Sciatic nerve (tissue), 2 donors: Measurements from ENCODE around the gene EFL1. TPM values are rescaled to one million over a fixed set of nuclear protein-coding genes. Genes with fewer than 3 reads are reported as not detected.
"Not testable (repeated sequence)": the region's sequence is repeated elsewhere in the genome, so short reads cannot be mapped to it uniquely, and the experiment has no call there.

ENCODE experiments used
- ATAC-seq: fragments of 200-7000 bp; cut with Tn5 transposase; one replicate; pipeline ENCODE4 v1.9.1; 2020; ENCODE audit warnings: mild to moderate bottlenecking, moderate library complexity
- DNase-seq: peaks from one replicate; pipeline ENCODE4 v3.0.0-alpha.2; 2020; ENCODE audit warnings: low spot score
- intact Hi-C: fragments of 100-400 bp; cut with DNase I; formaldehyde crosslinking; loops from one replicate; pipeline ENCODE4 v1.14.2; 2022
- total RNA-seq: library from RNA; stranded (reverse); fragmentation: NEBNext Ultra II Directional; extraction: Animal tissue kit (Norgen Biotek cat#: 25700); gene quantifications from one replicate; pipeline ENCODE4 v1.2.1, GENCODE V29; 2021
- donor health status: DM: no; HTN: no; CAD: no.
- donor health status: DM: no; HTN: no; CAD: no.

Gene EFL1
- 16.0 TPM for total RNA-seq

GRCh38 chr15:82262422-82263026 lies at the start of gene EFL1, which contains the start of gene SAXO2:
EFL1 (minus strand) TSS chr15:82262734; CDS start chr15:82261778, 956 bp downstream.
SAXO2 (plus strand) TSS chr15:82262818; CDS start chr15:82262880, 62 bp downstream.
- intact Hi-C loops: no loop called here
- ATAC-seq: peak; percentile 99
- DNase-seq: peak; percentile 95

GRCh38 chr15:82311321-82311720 lies 48.8 kb upstream of the EFL1 start:
- ATAC-seq, intact Hi-C loops, DNase-seq: not testable (repeated sequence)

- intact Hi-C loops: no loop called here
- ATAC-seq: no peak
- DNase-seq: no peak
These were observed 47.3 kb upstream of the EFL1 start for GRCh38 chr15:82309802-82310201.

GRCh38 chr15:82307714-82308081 lies 45.2 kb upstream of the EFL1 start:
- ATAC-seq: no peak

GRCh38 chr15:82306791-82307713 lies 44.5 kb upstream of the EFL1 start:
- DNase-seq (no peak), ATAC-seq (no peak)
- intact Hi-C loops: no loop called here

More at GRCh38 chr15:82307714-82308081, 45.2 kb upstream of the EFL1 start:
- intact Hi-C loops: no loop called here
- DNase-seq: no peak

GRCh38 chr15:82305621-82306048 lies 43.1 kb upstream of the EFL1 start:
- intact Hi-C loops: no loop called here
- DNase-seq (no peak), ATAC-seq (no peak)

- DNase-seq (no peak), ATAC-seq (no peak)
- intact Hi-C loops: no loop called here
These were observed 42.2 kb upstream of the EFL1 start for GRCh38 chr15:82304778-82305090.

- DNase-seq: peak; percentile 9
These were observed 41.6 kb upstream of the EFL1 start for GRCh38 chr15:82303956-82304777.

GRCh38 chr15:82301296-82302016 lies 38.9 kb upstream of the EFL1 start:
- intact Hi-C loops: no loop called here
- DNase-seq: no peak
- ATAC-seq: no peak

More at GRCh38 chr15:82303956-82304777, 41.6 kb upstream of the EFL1 start:
- ATAC-seq: no peak
- intact Hi-C loops: no loop called here

- intact Hi-C loops: no loop called here
- DNase-seq: no peak
- ATAC-seq: no peak
These were observed 38.3 kb upstream of the EFL1 start for GRCh38 chr15:82300883-82301282.

GRCh38 chr15:82300326-82300725 lies 37.8 kb upstream of the EFL1 start:
- intact Hi-C loops, DNase-seq, ATAC-seq: not testable (repeated sequence)

- intact Hi-C loops, ATAC-seq, DNase-seq: not testable (repeated sequence)
These were observed 37.0 kb upstream of the EFL1 start for GRCh38 chr15:82299511-82299914.

GRCh38 chr15:82298520-82298919 lies 36.0 kb upstream of the EFL1 start:
- no peak for ATAC-seq
- intact Hi-C loops: no loop called here
- no peak for DNase-seq

GRCh38 chr15:82298032-82298431 lies 35.5 kb upstream of the EFL1 start:
- no peak for DNase-seq
- ATAC-seq: no peak
- intact Hi-C loops: no loop called here

GRCh38 chr15:82297546-82297945 lies 35.0 kb upstream of the EFL1 start:
- DNase-seq: no peak
- intact Hi-C loops: no loop called here
- no peak for ATAC-seq

- DNase-seq (no peak), ATAC-seq (no peak)
- intact Hi-C loops: no loop called here
These were observed 31.6 kb upstream of the EFL1 start for GRCh38 chr15:82294061-82294690.

- ATAC-seq (no peak), DNase-seq (no peak)
- intact Hi-C loops: no loop called here
These were observed 29.7 kb upstream of the EFL1 start for GRCh38 chr15:82292271-82292670.

- DNase-seq, ATAC-seq, intact Hi-C loops: not testable (repeated sequence)
These were observed 25.7 kb upstream of the EFL1 start for GRCh38 chr15:82288202-82288601.
